Right atrium auricular region (tissue), 2 donors: ENCODE measurements around the gene KIAA1217. TPM values are rescaled to one million over a fixed set of nuclear protein-coding genes. Genes with fewer than 3 reads are reported as not detected.

ENCODE experiments used
- DNase-seq: peaks from one replicate; pipeline ENCODE4 v3.0.0-alpha.2; 2019; ENCODE audit warnings: low spot score
- H3K27ac ChIP-seq, 2 donors: fragments of 200-600 bp; sonication (generic); 1 replicate in 1 of 2; 2 replicates in 1 of 2; pipeline ENCODE4 v1.5.1; 2016 to 2019
- H3K27me3 ChIP-seq, 2 donors: fragments of 200-600 bp; sonication (generic); one replicate each; pipeline versions ENCODE4 v1.5.1 to v1.6.0; 2017 to 2019
- H3K36me3 ChIP-seq: fragments of 200-600 bp; sonication (generic); one replicate; pipeline ENCODE4 v1.5.1; 2016
- H3K4me1 ChIP-seq, 2 donors: fragments of 200-600 bp; sonication (generic); one replicate each; pipeline versions ENCODE4 v1.5.1 to v1.6.0; 2017 to 2019
- H3K4me3 ChIP-seq, 2 donors: fragments of 200-600 bp; sonication (generic); 1 replicate in 1 of 2; 2 replicates in 1 of 2; pipeline ENCODE4 v1.5.1; 2017 to 2019; ENCODE audit warnings: mild to moderate bottlenecking in 1 of 2, moderate library complexity in 1 of 2
- H3K9me3 ChIP-seq, 2 donors: fragments of 200-600 bp; sonication (generic); one replicate each; pipeline ENCODE4 v1.5.1; 2019
- CTCF ChIP-seq, 2 donors: fragments of 200-600 bp; sonication (generic); IDR thresholded peaks; one replicate each; pipeline ENCODE4 v1.5.1; 2019; ENCODE audit warnings: antibody characterized with exemption in 2 of 2
- total RNA-seq, 2 donors: library from RNA; depleted of rRNA; stranded (reverse); fragments of >200 nt; gene quantifications; one replicate each; pipeline ENCODE4 v1.1.0, GENCODE V29; 2016

The KIAA1217 gene
- total RNA-seq, 2 donors from 2014 or later = 24.0 to 33.3 TPM

- no peaks in the 10 kb centered on the region for H3K27me3 ChIP-seq
- TF ChIP-seq CTCF (IDR thresholded peaks at IDR 0.05) = no peak
- H3K36me3 ChIP-seq = no peaks in the 10 kb centered on the region
- no peaks in the 10 kb centered on the region for H3K9me3 ChIP-seq
- H3K27ac ChIP-seq = peak overlapping the region; percentile 69 to 81
- DNase-seq = no peak
- no peak overlapping the region for H3K4me3 ChIP-seq
- peaks cover 0 to 60% of the 10 kb centered on the region in 2 donors for H3K4me1 ChIP-seq
Observed at GRCh38 chr10:24256619-24257107, 47.7 kb downstream of the KIAA1217 start.

GRCh38 chr10:24257588-24257987 lies 48.6 kb downstream of the KIAA1217 start:
- Histone ChIP-seq H3K4me1 (peaks cover 0 to 65% of the 10 kb centered on the region in 2 donors), H3K27me3 (no peaks in the 10 kb centered on the region), H3K9me3 (no peaks in the 10 kb centered on the region), H3K4me3 (no peak overlapping the region), H3K36me3 (no peaks in the 10 kb centered on the region), H3K27ac (peak overlapping the region; percentile 69 to 81)
- no peak for DNase-seq
- TF ChIP-seq CTCF (IDR thresholded peaks at IDR 0.05) = no peak

- no peaks in the 10 kb centered on the region for H3K9me3 ChIP-seq
- TF ChIP-seq CTCF (IDR thresholded peaks at IDR 0.05) = no peak
- H3K27ac ChIP-seq = no peak overlapping the region
- no peaks in the 10 kb centered on the region for H3K36me3 ChIP-seq
- no peaks in the 10 kb centered on the region for H3K27me3 ChIP-seq
- no peak overlapping the region for H3K4me3 ChIP-seq
- DNase-seq = no peak
- H3K4me1 ChIP-seq = peaks cover 0 to 68% of the 10 kb centered on the region in 2 donors
Observed at GRCh38 chr10:24259365-24260130, 50.6 kb downstream of the KIAA1217 start.

GRCh38 chr10:24261627-24262026 lies 52.7 kb downstream of the KIAA1217 start:
- TF ChIP-seq CTCF (IDR thresholded peaks at IDR 0.05) = no peak
- Histone ChIP-seq H3K4me1 (peaks cover 0 to 47% of the 10 kb centered on the region in 2 donors), H3K36me3 (no peaks in the 10 kb centered on the region), H3K4me3 (no peak overlapping the region), H3K27me3 (no peaks in the 10 kb centered on the region), H3K27ac (peak overlapping the region; percentile 33 to 57), H3K9me3 (no peaks in the 10 kb centered on the region)
- no peak for DNase-seq

GRCh38 chr10:24262929-24263590 lies 54.1 kb downstream of the KIAA1217 start:
- no peak for DNase-seq
- Histone ChIP-seq H3K4me1 (peaks cover 0 to 34% of the 10 kb centered on the region in 2 donors), H3K4me3 (no peak overlapping the region), H3K27ac (peak overlapping the region in 1 of 2 donors; percentile 57), H3K9me3 (no peaks in the 10 kb centered on the region), H3K36me3 (no peaks in the 10 kb centered on the region), H3K27me3 (no peaks in the 10 kb centered on the region)
- no peak for TF ChIP-seq CTCF (IDR thresholded peaks at IDR 0.05)
